ENCODE data around the gene BLZF1.
"Not testable (repeated sequence)": the region's sequence is repeated elsewhere in the genome, so short reads cannot be mapped to it uniquely, and the experiment has no call there.

The BLZF1 gene, protein sequence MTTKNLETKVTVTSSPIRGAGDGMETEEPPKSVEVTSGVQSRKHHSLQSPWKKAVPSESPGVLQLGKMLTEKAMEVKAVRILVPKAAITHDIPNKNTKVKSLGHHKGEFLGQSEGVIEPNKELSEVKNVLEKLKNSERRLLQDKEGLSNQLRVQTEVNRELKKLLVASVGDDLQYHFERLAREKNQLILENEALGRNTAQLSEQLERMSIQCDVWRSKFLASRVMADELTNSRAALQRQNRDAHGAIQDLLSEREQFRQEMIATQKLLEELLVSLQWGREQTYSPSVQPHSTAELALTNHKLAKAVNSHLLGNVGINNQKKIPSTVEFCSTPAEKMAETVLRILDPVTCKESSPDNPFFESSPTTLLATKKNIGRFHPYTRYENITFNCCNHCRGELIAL

DNA sequence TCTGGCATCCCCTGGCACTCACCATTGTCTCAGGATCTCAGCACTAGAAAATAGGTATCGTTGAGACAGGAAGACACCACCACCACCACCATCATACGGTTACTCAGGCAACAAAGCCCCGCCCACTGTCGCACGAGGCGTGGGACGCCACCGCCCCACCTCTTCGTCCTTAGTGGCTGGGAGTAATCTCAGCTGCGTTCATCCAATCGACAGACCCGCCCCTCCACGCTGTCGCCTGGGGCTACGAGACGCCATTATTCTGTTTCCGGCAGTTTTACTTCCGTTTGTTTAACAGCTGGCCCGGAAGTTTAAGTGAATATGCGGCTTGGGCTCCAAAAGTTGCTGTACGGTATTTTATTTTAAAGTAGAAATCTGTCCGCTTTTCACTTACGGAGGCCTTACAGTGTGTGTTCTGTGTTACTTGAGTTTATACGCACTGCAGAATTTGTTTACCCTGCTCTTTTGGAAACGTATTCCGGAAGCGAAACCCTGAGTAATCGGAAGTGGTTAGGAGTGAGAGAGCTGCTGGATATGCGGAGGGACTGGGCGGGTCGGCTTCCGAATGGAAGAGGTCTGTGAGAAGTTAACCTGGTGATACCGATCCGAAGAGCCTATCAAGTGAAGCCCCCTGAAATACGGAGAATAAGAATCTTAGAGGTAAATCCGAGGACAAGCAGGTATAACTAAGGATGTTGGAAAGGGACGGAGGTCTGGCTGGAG is at the start of gene BLZF1, which contains the start of gene NME7:
TSS of gene BLZF1 (plus strand) at position 510 of the 720 bp plus-strand sequence. CDS start 1,328 bp downstream, outside the sequence.
TSS of gene NME7 (minus strand) at position 112 of the 720 bp plus-strand sequence. CDS start at position 25, 87 bp downstream.
- peak; percentile 98 for DNase-seq

DNA sequence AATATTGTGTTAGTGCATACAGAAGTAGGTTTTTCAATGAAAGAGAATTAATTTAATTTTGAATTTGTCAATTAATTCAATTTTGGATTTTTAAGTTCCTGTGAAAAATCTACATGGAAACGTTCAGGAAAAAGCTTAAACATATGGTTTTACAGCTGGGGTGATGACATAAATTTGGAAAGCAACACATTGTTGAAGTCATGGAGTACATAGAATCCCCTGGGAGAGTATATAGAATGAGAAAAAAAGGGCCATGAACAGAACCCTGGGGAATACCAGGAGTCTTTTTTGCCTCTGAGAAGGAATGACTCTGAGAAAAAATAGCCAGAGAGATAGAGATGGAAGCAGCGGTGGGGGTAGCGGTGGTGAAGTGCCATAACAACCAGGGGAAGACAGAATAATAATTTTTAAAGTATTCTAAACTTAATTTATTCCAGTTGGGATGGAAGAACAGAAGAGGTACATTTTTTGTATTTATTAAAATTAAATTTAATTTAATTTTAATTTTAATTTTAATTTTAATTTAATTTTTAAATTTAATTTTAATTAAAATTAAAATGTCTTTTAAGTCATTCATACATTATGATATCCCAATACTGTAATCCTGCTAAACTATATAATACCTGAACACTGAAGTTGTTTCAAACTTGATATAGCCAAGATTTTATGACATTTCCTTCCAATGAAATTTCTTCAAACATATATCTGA is 49.3 kb upstream of the BLZF1 start:
- DNase-seq: no peak

DNA sequence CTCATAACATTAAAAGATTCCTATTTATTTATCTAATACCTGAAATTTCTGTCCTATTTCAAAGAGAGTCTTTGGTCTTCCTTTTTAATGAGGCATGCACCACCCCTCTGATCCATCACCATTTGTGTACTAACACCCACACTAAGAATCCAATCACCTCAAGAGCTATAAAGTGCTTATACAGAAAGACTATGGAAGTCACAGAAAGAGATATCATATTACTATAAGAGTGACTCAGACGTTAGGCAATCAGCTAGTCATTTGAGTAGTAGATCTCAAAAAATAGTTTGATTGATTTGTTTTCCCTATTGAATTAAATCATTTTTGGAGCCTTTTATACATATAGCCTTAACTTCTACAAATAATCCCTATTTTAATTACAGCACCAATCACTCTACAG is 46.5 kb upstream of the BLZF1 start:
- no peak for DNase-seq

DNA sequence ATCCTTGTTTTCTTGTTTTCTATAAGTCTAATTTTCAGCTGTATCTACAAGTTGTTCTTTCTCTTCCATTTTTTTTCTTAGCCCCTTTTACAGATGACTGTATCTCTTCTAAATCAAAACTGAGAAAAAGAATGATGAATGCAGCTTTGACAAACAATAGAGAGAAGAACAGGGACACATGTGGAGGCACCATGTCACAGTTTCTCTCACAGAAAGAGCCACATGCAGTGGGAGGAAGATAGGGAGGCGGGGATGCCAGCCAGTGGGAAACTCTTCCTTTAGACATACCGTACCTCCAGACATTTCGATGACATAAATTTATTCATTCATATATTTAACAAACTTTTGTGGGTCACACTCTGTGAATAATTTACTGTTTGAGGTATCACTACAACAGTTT is 45.9 kb upstream of the BLZF1 start:
- no peak for DNase-seq

DNA sequence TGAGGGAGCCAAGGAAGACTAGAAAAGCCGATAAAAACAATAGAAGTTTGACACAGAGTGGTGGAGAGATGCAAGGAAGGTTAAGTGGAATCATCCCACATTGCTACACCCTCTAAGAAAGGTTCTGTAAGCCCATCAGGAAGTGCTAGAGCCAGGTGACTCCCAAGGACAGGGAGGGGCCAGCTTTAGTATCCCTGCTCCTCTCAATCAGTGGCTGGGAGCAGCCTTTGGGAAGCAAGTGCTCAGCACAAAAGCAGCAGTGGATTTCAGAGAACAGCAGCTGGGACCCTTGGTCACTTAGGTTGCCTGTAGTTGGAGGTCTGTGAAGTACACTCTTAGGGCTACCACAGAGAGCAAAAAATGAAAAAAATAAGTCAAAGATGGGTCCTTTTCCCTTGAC is 42.9 kb upstream of the BLZF1 start:
- no peak for DNase-seq

DNA sequence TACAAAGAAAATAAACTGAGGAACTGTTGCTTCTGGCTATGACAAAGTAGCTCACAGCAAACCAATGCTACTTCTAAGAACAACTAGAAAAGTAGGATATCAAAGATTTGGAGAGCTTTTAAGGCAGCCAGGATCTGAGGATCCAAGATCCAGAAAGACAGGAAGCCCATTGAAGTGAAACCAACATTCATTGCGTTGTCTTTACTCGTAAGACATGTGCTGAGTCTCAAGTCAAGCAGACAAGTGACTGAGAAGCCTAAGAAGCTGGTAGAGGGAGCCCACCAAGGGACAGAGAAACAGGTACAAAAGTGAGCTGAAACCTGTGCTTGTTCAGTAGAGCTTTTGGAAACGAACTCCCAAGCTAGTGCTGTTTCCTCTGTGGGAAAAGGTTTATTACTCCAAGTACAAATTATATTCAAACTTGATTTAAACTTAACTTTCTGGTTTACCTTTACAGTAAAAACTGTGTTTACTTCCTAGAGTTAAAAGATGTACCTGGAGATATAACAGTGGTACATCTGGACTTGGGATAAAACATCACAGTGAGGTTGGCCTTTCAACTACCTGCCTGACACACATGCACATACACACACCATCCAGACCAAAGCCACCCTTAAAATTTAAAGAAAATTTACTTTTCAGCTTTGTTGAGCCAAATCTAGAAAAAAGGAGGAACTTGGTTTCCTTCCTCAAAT is 41.6 kb upstream of the BLZF1 start:
- no peak for DNase-seq

DNA sequence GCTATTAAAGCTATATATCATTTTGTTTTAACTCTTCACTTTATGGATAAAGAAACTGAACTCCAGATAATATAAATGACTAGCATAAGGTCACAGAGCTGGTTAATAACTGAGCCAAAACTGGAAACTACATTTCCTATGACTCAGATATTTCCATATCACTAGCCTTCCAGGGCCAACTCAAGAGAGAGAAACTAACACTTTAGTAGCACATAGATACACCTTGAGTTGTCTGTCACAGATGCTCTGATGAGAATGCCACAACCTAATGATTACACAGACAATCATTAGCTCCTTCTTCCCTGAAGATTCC is 41.1 kb upstream of the BLZF1 start:
- DNase-seq: no peak

DNA sequence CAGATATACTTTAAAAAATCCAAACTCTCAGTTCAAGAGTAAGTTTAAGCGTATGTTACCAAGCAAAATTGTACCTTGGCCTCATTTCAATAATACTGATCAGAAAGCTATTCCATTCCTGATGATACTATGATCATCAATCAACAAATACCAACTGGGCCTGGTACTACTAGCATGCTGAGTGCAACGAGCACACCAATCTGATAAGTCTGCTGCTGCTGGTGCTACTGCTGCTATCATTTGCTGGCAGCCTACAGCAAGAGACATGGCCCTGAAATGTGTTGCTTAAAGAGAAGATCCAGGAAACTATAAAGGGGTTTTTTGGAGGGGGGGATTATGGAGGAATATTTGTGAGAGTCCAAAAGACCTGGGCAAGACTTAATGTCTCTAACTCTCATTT is 40.1 kb upstream of the BLZF1 start:
- DNase-seq: no peak

DNA sequence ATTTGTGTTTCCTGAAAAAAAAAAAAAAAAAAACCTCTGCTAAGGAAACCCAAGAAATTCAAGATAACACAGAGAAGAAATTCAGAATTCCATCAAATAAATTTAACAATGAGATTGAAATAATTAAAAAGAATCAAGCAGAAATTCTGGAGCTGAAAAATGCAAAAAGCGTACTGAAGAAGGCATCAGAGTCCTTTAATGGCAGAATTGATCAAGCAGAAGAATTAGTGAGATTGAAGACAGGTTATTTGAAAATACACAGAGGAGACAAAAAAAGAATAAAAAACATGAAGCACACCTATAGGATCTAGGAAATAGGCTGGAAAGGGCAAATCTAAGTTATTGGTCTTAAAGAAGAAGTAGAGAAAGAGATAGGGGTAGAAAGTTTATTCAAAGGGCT is 38.6 kb upstream of the BLZF1 start:
- no peak for DNase-seq

DNA sequence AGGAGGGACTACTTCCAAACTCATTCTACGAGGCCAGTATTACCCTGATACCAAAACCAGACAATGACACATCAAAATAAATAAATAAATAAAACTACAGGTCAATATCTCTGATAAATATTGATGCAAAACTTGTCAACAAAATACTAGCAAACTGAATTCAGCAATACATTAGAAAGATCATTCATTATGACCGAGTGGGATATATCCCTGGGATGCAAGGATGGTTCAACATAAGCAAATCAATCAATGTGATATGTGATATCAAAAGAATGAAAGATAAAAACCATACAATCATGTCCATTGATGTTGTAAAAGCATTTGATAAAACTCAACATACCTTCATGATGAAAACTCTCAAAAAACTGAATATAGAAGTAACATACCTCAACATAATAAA is 37.1 kb upstream of the BLZF1 start:
- no peak for DNase-seq

DNA sequence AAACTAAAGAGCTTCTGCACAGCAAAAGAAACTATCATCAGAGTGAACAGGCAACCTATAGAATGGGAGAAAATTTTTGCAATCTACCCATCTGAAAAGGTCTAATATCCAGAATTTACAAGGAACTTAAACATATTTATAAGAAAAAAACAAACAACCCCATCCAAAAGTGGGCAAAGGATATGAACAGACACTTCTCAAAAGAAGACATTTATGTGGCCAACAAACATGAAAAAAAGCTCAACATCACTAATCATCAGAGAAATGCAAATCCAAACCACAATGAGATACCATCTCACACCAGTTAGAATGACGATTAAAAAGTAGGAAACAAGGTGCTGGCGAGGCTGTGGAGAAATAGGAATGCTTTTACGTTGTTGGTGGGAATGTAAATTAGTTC is 33.3 kb upstream of the BLZF1 start:
- not testable (repeated sequence) for DNase-seq

DNA sequence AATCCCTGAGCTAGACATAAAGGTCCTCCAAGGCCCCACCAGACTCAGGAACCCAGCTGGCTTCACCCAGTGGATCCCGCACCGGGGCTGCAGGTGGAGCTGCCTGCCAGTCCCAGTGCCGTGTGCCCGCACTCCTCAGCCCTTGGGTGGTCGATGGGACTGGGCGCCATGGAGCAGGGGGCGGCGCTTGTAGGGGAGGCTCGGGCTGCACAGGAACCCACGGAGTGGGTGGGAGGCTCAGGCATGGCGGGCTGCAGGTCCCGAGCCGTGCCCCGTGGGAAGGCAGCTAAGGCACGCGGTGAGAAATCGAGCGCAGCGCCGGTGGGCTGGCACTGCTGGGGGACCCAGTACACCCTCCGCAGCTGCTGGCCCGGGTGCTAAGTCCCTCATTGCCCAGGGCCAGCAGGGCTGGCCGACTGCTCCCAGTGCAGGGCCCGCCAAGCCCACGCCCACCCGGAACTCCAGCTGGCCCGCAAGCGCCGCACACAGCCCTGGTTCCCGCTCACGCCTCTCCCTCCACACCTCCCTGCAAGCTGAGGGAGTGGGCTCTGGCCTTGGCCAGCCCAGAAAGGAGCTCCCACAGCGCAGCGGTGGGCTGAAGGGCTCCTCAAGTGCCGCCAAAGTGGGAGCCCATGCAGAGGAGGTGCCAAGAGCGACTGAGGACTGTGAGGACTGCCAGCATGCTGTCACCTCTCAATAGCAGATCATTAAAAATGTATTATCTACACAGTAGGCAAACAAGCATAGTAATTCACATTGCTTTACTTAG is 30.9 kb upstream of the BLZF1 start:
- not testable (repeated sequence) for DNase-seq

DNA sequence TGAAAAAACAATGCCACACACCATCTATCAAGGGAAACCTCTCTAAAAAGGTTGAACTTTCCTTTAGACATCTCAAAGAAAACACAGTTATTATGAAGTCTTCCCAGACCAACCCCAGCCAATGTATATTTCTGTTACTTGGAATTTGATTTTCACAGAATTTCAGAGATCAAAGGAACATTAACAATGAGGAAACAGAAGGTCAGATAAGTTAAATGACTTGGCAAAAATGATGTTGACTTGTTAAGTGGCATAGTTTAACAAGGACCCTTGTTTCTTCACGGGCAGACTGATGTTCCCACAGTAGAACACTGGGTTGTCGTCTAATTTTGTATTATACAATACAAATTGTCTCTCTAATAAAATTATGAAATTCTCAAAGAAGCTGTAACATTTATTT is 29.4 kb upstream of the BLZF1 start:
- no peak for DNase-seq

DNA sequence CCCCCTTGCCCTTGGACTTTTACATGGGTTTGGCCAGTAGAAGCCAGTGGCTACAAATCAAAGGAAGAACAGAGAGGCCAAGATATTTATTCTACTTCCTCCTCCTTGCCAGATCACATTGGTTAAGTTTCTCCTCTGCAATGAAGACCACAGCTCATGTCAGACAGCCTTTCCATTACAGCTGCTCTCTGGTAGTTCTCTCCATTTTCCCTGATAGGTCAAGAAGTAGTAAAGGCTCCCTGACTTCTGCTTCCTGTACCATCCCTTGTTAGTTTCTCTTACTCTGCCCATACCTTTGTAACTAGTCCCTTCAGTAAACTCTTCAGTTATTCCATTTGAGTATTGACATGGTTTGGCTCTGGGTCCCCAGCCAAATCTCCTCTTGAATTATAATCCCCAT is 28.2 kb upstream of the BLZF1 start:
- no peak for DNase-seq

DNA sequence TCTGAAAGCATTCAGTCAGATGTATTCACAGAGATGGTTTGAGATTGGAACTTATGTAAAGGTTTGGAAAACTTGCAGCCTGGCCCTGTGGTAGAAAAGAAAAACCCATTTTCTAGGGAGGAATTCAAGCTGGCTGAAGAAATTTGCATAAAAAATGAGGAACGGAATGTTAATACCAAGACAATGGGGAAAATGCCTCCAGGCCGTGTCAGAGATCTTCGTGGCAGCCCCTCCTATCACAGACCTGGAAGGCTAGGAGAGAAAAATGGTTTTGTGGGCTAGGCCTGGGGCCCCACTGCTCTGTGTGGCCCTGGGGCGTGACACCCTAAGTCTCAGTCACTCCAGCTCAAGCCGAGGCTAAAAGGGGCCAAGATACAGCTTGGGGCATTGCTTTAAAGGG is 27.1 kb upstream of the BLZF1 start:
- DNase-seq: no peak

DNA sequence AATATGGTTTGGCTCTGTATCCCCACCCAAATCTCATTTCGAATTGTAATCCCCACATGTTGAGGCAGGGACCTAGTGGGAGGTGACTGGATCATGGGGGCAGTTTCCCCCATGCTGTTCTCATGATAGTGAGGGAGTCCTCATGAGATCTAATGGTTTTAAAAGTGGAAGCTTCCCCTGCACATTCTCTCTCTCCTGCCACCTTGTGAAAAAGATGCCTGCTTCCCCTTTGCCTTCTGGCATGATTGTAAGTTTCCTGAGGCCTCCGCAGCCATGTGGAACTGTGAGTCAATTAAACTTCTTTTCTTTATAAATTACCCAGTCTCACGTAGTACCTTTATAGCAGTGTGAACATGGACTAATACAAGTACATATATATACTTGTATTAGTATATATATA is 25.9 kb upstream of the BLZF1 start:
- DNase-seq: not testable (repeated sequence)

DNA sequence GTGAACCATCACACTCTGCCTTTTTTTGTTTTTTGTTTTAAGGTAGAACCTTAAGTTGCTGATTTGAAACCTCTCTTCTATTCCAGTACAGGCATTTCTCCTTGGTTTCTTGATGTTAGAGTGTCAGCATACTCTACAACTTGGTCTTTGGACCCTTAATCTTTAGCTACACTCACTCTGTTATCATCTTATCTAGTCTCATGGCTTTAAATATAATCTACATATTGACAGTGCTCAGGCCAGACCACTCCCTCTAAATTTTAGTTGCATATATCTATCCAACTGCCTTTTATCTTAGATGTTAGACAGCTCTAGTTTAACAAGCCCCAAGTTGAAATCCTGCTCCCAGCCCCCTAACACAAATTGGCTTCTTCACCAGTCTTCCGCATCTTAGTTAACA is 22.5 kb upstream of the BLZF1 start:
- no peak for DNase-seq

DNA sequence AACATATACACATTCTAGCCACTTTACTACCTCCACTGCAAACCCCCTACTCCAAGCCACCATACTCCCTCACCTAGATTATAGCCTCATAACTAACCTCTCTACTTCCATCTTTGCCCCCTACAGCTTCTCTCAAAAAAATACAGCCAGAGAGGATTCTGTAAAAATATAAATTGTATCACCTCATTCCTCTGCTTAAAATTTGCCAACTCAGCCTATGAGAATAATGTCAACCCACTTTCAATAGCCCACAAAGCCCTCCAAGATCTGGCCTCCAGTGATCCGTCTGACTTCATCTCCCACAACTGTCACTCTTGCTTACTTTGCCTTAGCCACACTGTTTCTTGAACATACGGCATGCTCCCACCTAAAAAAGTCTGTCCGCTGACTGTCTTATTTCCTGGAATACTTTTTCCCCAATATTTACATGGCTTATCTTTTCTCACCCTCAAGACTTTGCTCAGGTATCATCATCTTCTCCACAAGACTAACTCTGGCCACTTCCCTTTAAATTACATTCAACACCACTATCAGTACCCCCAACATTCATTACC is 21.9 kb upstream of the BLZF1 start:
- DNase-seq: no peak

DNA sequence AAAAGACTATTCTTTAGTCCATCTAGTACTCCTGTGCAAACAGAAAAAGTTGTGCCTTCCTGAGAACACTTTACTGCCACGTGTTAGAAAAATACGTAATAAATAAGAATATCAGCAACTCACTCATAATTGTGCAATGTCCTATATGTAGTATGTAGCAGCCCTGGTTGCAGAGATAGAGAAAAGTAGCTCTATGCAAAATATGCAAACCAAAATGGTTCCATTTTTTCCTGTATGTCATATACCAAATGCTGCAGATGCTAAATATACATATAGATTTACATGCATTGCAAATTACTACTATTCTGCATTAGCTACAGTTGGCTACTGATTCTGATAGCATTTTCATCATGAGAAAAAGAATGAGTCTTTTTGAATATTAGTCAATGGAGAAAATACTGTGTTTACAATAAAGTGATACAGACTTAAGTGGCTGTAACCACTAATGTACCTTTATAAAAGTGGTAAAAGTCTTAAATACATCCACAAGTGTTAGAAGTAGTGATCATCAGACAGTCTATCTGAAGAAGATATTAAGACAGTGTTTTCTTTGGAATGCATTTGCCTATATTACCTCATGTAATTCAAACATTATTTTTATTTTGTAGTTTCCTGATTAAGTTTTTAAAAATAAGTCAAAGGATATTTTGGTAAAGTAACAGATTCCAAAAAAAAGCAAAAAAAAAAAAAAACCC is 20.2 kb upstream of the BLZF1 start:
- DNase-seq: no peak

DNA sequence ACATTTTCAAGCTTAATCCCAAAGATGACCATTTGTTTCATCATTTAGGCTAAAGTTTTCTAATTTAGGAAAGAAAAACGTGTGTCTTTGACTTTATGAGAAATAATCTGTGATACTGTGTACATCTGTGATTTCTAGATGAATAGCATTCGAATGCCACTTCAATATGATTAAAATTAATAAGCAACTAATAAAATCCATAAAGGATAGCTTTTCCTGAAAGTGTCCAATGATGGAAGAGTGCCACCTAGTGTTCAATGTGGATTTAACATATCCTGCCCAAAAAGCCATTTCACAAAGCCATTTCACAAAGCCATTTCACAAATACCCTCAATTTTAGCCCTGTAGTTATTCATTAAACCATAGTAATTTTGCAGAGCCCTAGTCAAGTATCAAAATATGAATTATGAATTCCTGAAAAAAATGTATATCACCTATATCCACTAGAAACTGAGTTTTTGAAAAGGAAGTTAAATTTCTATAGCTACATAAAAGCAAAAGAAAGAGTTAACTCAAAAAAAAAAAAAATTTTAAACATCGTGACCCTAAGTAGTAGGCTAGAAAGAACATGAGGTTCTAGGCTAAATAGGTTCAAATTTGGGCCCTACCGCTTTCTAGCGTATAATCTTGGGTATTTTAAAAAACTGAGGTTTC is 19.5 kb upstream of the BLZF1 start:
- DNase-seq: no peak

DNA sequence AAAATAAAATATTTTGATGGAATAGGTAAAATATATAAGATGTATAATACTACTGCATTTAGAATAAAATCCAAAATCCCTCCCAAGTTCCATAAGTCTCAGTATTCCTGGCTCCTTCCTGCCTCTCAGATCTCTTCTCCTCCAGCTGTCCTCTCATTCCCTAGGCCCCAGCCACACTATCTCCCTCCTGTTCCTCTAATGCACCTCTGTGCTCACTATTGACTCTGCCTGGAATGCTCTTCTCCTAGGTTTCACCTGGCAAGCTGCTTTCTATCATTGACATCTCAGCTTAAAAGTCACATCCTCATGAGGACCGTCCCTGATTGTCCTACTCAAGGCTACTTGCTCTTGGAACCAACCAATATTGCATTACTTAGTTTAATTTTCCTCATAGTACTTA is 7.6 kb upstream of the BLZF1 start:
- no peak for DNase-seq

All from stimulated activated CD4-positive, alpha-beta T cell treated with anti-CD3 and anti-CD28 coated beads, Interleukin-1b, Interleukin-23, amount 100 ng/mL, for 48 hours (primary cell).